Stimulated activated CD8-positive, alpha-beta memory T cell treated with anti-CD3 and anti-CD28 coated beads, Interleukin-7, amount 100 ng/mL, for 48 hours (primary cell): ENCODE measurements around the gene SFSWAP.
"Not testable (repeated sequence)": the region's sequence is repeated elsewhere in the genome, so short reads cannot be mapped to it uniquely, and the experiment has no call there.

ENCODE experiments used
- DNase-seq, 2 donors: peaks; one replicate each; pipeline ENCODE4 v3.0.0-alpha.2; 2020; ENCODE audit warnings: low read depth in 1 of 2; ENCODE audit errors: extremely low read depth in 1 of 2

Gene SFSWAP

DNA sequence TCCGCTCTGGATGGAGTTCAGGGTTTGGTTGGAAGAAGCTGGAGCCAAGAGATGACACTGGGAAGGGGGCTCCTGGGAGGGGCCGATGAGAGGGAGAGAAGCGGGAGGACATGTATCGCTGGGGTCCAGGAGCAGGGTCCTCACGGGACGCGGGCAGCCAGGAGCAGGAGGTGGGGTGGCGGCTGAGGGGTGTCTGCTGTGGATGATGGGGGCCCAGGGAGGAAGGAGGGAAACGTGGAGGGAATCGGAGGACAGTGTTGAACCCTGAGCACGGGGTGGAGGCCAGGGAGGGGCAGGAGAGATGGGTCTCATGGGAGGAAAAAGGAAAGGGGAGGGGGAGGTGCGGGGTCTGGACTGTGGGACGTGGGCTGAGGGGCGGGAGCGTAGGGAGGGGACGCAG is 31.7 kb upstream of the SFSWAP start:
- not testable (repeated sequence) for DNase-seq

DNA sequence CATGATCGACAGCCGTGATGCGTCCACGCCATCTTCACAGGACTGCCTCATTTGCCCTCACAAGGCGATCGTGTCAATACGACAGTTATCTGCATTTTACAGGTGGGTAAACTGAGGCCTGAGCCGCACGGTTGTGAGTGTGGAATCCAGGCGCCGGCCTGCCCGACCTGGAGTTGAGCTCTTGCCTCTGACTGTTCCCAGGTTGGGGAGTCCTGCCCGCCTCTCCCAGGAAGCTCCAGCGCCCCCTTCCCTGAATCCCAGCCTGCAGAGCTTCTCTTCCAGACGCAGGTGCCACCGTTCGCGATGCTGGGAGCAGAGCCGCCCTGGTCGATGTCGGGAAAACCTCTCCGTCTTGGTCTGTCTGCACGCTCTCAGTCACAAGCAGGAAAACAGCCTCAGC is 31.1 kb upstream of the SFSWAP start:
- not testable (repeated sequence) for DNase-seq

DNA sequence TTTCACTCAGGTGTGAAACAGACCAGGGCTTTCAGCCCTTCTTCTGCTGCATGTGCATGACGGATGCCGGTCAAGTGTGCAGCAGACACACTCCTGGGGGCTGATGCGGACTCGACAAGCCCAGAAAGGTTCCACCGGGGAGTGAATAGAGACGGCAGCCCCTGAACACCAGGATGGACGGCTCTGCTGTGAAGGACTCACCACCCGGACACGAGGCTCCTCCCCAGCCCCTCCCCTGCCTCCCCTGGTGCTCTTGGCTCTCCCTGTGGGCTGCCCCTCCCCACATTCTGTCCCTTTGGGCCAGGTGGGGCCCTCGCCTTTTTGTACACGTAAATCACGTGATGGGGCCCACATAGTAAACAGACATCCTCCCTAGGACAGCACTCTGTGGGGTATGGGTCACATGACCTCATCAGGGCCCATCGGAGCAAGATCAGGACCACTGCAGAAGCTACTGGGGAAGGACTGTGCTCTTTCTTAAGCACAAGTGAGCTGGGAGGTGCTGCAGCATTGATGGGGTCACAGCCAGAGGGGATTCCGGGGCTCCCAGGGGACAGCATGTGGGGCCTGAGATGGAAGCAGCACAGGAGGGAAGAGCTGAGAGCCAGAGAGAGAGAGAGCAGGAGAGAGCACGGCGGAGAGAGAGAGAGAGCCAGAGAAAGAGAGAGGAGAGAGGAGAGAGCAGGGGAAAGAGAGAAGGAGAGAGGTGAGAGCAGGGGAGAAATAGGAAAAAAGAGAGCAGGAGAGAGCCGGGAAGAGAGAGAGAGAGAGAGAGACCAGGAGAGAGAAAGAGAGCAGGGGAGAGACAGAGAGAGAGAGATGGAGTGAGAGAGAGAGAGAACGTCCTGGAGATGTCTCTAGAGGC is 30.3 kb upstream of the SFSWAP start:
- not testable (repeated sequence) for DNase-seq

DNA sequence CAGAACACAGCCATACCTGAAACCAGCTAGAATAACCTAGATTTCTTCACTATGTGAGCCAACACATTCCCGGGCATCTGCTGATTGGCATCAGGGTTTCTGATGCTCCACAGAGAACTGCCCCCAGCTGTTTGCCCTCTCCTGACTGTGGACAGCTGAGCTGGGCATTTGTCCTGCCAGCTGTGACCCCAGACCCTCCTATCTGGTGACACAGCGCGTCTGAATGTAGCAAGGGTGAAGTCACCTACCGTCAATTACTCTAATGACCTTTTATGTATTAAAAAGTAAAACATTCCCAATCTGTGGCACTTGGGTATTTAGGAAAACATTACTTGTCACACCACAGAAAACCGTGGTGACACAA is 29.7 kb upstream of the SFSWAP start:
- DNase-seq = no peak

DNA sequence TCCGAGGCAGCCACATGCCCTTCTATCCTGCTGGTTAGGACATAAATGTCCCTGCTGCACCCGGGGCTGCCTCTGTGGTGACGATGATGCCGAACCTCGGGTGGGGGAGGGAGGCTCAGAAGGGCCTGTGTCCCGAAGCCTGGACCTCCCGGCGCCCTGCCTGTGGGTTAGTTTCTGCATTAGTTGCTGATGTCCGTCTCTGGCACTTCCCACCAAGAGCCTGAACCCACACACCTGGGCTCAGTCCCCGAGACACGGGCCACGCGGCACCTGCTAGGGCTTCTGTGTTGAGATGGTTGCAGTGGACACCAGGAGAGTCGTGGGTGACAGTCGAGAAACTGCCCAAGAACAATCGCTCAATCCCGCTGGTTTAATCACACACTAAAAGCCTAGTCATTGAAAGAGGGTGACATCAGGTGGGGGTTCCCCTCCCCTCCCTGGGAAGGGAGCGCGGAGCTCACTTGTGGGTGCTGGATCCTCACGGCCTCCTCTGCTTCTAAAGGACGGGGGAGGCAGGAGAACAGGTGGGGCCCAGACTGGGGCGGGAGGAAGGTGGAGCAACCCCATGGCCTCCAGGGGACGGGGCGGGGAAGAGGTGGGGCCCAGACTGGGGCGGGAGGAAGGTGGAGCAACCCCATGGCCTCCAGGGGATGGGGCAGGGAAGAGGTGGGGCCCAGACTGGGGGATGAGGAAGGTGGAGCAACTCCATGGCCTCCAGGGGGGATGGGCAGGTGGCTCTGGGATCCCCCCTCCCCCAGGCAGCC is 29.0 kb upstream of the SFSWAP start:
- peak in 1 of 2 donors; percentile 27 for DNase-seq

DNA sequence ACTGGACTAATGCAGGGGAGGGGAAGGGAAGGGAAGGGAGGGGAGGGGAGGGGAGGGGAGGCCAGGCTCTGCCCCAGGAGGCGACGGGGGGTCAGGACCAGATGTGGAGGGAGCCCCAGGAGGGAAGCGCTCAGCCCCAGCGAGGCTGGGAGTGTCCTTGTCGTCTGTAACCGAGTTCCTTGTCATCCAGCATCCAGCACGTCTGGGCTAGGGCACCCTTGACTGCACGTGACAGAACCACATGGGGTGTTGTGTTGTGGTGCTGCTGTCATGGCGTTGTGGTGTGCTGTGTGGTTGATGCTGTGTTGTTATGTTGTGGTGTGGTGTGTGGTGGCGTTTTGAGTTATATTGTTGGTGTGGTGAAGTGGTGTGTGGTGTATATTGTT is 28.4 kb upstream of the SFSWAP start:
- DNase-seq = no peak

DNA sequence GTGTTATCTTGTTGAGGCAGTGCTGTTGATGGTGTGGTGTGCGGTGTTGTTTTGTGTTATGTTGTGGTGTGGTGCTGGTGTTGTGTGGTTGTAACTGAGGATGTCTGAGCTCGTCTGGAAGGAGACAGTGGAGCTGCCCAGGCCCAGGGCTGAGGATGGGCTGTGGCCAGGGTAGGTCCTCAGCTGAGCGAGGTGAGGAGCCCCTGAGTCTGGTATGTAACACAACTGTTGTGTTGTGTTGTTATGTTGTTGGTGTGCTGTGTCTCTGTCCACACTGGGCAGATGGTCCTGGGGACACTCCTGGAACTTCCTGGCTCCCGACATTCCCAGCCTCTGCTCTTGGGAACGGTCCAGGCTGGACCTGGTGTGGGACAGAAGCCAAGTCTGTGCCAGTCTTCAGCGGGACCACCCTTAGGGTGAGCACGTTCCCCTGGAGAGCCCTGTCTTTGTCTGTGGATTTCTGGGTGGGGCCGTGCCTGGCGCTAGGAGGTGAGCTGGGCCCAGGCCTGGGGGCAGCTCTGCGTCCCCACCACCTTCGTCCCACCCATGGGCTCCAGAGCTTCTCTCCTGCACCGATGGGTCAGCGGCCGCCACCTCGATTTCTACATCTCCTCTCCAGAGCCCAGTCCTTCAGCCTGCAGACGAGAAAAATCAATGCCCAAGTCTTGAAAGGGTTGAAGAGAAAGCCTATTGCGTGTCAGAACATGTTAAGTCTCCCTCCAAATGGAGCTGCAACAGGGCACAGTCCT is 27.4 kb upstream of the SFSWAP start:
- DNase-seq = no peak

DNA sequence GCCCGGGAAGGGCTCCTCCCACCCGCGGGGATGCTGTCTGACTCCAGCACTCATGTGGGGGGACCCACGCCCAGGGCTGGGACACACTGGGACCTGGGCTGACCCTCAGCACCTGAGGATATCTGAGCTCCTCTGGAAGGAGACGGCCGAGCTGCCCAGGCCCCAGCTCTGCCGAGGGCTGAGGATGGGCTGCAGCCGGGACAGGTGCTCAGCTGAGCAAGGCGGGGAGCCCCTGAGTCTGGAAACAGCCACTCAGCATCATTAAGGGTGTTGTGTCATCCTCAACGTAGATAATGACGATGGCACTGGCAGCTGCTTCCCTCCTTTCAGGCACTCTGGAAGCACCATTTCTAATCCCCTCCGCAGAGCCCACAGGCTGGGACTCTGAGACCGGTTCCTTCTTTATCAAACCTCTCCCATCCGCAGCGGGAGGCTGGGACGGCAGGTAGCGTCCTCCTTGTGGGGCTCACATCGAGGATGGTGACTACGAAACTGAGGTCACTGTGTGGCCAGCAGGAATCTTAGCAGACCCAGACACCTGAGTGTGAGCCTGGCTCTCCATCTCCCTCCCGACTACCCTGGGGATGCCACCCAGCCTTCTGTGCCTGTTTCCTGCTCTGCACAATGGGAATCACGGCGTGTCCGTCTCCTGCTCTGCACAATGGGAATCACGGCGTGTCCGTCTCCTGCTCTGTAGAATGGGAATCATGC is 26.7 kb upstream of the SFSWAP start:
- no peak for DNase-seq

DNA sequence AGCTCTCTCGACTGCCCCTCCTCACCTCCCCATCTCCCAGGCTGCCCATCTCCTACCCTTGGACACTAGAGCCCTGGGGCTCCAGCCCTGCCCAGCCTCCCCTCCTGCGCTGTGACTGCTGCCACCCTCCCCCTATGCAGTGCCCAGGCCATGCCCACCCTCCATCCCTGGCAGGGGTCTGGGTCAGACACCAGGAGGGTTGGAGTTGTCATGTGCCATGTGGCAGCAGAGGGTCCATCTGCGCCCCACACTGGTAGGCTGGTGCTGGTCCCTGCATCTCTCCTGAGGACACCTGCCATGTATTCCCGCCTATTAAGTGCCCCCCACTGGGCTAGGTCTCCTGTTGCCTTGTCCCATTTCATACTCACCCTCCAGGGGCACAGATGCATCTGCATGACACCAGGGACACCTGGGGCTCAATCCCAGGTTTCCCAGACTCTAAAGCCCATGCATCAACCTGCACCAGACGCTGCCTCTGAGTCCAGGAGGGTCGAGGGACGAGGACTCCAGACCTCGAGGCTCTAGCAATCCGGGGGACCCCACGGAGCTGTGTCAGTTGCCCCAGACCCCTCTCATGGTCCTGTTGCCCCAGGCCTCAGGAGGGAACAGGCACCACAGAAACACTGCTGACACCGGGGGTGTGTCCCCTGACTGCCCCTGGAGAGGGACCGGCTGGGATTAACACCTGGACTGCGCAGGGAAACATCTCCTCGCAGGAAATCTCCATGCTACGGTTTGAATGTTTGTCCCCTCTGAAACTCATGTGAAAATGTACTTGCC is 23.4 kb upstream of the SFSWAP start:
- DNase-seq = no peak

DNA sequence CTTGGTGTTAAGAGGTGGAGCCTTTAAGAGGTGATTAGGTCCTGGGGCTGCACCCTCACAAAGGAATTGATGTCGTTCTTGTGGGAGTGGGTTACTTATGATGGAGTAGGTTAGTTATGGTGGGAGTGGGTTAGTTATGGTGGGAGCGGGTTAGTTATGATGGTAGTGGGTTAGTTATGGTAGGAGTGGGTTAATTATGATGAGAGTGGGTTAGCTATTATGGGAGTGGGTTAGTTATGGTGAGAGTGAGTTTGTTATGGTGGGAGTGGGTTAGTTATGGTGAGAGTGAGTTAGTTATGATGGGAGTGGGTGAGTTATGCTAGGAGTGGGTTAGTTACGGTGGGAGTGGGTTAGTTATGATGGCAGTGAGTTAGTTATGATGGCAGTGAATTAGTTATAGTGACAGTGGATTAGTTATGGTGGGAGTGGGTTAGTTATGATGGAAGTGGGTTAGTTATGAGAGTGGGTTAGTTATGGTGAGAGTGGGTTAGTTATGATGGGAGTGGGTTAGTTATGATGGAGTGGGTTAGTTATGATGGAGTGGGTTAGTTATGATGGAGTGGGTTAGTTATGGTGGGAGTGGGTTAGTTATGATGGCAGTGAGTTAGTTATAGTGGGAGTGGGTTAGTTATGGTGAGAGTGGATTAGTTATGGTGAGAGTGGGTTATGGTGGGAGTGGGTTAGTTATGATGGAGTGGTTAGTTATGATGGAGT is 22.6 kb upstream of the SFSWAP start:
- no peak for DNase-seq

DNA sequence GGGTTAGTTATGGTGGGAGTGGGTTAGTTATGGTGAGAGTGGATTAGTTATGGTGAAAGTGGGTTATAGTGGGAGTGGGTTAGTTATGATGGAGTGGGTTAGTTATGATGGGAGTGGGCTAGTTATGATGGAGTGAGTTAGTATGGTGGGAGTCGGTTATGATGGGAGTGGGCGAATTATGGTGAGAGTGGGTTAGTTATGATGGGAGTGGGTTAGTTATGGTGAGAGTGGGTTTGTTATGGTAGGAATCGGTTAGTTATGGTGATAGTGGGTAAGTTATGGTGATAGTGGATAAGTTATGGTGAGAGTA is 22.1 kb upstream of the SFSWAP start:
- no peak for DNase-seq

DNA sequence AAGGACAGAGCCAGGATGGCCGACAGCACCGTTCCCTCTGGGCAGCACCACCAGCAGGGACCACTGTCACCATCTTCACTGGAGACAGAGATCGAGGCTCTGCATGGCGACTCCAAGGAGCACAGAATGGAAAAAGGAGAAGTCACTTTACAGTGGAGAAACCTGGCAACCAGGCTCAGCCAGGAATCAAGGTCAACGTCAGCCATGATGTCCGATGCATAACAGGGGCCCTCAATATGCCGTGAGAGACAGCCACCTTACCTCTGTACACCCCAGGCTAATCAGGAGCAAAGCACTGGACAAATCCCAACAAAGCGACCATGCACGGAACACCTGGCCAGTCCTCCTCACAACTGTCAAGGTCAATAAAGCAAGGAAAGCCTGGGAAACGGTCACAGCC is 20.6 kb upstream of the SFSWAP start:
- DNase-seq = no peak

DNA sequence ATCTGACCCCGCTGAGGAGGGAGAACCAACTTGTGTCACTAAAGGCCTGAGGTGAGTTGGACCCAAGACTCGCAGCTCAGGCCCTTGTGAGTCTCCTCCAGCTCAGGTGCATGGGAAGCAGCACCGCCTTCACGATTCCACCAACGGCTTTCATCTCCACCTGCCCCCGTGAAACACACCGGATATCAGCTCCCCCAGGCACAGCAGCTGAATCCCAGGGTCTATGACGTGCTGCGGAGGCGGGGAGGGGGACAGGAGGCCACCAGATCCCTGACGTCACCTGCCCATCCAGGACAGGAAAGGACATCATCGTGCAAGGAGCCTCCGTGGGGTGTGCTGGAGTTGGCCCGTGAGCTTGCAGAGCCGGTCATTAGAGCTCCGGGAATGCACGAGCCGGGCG is 18.5 kb upstream of the SFSWAP start:
- no peak for DNase-seq

DNA sequence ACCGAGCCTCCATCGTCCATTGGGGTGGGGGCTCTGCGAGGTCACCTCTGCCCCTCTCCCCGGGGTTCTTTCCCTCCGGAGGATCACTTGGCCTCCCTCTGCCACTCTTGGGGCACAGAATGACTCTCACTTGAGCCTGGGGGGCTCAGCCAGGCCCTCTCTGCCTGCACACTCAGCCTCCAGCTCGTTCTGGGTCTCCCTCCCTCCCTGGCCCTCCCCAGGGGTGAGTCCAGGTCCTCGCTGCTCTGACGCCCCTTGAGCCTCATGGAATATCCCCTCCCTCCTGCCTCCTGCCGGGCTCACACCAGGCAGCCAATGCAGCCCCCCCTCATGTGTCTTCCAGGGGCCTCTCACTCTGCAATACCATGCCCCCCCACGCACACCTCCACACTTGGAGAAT is 17.7 kb upstream of the SFSWAP start:
- no peak for DNase-seq

DNA sequence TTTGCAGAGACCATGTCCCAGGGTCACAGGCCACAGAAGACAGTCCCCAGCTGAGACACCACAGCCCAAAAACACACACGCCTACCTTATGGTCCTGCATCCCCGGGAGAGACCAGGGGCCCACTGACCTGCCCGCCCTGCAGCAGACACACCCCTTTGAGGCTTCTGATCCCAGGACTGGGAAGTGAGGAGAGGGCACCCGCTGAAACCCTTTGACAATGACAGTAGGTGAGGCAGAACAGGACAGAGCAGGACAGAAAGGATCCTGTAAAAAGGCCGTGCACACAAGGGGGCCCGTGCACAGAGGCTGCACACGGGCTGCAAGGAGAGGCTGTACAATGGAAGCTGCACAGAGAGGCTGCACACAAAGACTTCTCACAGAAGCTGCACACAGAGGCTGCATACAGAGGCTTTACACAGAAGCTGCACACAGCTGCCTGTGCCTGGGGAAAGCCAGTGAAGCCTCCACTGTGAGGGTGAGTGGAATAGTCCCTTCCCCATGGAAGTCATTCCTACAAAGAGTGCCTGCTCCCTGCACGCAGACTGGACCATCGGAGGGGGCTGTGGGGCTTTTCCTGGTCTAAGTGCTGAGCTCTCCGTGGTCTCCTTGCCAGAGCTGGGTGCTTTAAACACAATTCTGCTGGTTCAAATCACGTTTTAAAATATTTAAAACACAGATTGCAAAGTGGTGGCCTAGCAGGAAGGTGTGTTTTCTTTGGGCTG is 16.6 kb upstream of the SFSWAP start:
- no peak for DNase-seq

DNA sequence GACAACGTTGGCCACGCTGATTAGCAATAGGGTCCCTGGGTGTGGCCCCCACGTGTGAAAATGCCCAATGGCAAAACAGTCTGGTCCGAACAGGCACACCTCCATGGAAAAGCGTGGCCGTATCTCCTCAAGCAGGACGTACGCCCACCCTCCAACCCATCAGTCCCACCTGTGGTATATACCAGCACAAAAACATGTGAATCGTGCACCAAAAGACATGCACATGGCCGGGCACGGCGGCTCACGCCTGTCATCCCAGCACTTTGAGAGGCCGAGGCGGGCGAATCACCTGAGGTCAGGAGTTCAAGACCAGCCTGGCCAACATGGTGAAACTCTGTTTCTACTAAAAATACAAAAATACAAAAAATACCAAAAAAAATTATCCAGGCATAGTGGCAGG is 14.9 kb upstream of the SFSWAP start:
- no peak for DNase-seq

DNA sequence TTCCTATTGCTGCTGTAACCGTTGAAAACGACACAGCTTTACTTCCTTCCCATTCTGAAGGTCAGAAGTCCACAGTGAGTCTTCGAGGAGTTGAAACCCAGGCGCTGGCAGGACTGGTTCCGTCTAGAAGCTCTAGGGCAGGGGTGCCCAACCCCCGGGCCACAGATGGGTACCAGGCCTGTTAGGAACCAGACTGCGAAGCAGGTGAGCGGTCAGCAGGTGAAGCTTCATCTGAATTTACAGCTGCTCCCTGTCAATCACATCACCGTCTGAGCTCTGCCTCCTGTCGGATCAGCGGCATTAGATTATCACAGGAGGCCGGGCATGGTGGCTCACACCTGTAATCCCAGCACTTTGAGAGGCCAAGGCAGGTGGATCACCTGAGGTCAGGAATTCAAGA is 12.6 kb upstream of the SFSWAP start:
- DNase-seq = no peak

DNA sequence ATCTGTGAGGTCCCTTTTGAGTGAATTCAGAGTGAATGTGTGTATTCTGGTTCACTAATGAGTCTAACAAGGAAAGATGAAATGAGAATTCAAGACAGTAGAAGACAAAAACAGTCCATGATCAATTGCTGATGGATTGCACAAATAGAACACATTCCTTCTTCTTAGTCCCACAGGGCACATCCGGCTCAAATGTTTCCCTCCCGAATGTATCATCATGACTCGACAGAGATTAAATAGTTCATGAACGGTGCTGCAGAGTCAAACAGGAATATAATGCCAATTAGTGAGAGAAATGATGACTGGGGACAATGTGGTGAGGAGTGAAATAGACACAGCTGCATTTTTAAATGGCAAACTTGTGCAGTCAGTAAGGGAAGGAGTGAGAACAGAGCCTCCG is 11.5 kb upstream of the SFSWAP start:
- no peak for DNase-seq

DNA sequence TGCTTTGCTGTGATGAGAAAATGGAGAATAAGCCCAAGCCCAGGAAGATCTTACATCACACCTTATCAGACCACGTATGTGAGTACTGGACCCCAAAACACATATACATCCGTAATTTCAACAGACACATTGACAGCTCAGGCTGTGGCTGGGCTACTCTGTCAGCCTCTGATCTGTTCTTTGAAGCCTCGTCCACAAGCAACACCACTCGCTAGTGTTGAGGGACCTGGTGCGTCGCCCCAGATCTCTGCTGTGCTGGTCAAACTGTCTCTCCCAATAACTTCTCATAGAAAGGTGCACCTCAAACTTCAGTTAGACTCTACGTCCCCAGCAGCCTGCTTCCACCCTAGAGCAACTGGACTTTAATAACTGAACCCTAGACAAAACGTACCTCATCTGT is 10.6 kb upstream of the SFSWAP start:
- DNase-seq = no peak
